Astrocyte (in vitro differentiated cells and primary cell): ENCODE measurements around the gene PHLDA1.

Experiments used
- CTCF ChIP-seq: IDR thresholded peaks from 2 replicates; pipeline ENCODE4 v1.5.1; 2011; ENCODE audit warnings: low read depth, mild to moderate bottlenecking, inconsistent platforms, low read length, moderate library complexity; ENCODE audit not compliant: insufficient read depth
- EZH2 ChIP-seq: IDR thresholded peaks from 2 replicates; pipeline ENCODE4 v1.6.1; 2012; ENCODE audit warnings: mild to moderate bottlenecking, low read length, inconsistent platforms; ENCODE audit not compliant: insufficient read depth

- TF ChIP-seq EZH2 (no peak), CTCF (no peak)
These were observed 16.2 kb upstream of the PHLDA1 start for GRCh38 chr12:76047742-76048141.
